Muscle of arm (tissue), 12 donors: ENCODE measurements around the gene BANP. TPM values are rescaled to one million over a fixed set of nuclear protein-coding genes. Genes with fewer than 3 reads are reported as not detected.
"Not testable (repeated sequence)": the region's sequence is repeated elsewhere in the genome, so short reads cannot be mapped to it uniquely, and the experiment has no call there.

Source experiments
- DNase-seq: peaks from one replicate; pipeline ENCODE4 v3.0.0-alpha.2; 2013
- polyA plus RNA-seq, 12 donors: library from polyadenylated mRNA; unstranded; fragments of 120-200 nt; gene quantifications; one replicate each; pipeline ENCODE4 v1.2.1, GENCODE V29; 2013; ENCODE audit not compliant: insufficient read length in 12 of 12

The BANP gene
- polyA plus RNA-seq, 12 donors, result 11.5 to 33.2 (median 13.3) TPM; not detected in 1

- peak; percentile 68 for DNase-seq
Observed at GRCh38 chr16:87963400-87963799, 12.2 kb downstream of the BANP start.

- no peak for DNase-seq
Observed at GRCh38 chr16:87964049-87964659, 12.9 kb downstream of the BANP start.

- DNase-seq, result no peak
Observed at GRCh38 chr16:87965417-87965816, 14.2 kb downstream of the BANP start.

- DNase-seq, result peak; percentile 73
Observed at GRCh38 chr16:87966064-87966645, 14.9 kb downstream of the BANP start.

GRCh38 chr16:87966685-87967185 lies 15.5 kb downstream of the BANP start:
- no peak for DNase-seq

- no peak for DNase-seq
Observed at GRCh38 chr16:87968541-87968940, 17.3 kb downstream of the BANP start.

- no peak for DNase-seq
Observed at GRCh38 chr16:87970186-87970585, 19.0 kb downstream of the BANP start.

- no peak for DNase-seq
Observed at GRCh38 chr16:87971933-87972332, 20.7 kb downstream of the BANP start.

- no peak for DNase-seq
Observed at GRCh38 chr16:87973717-87974116, 22.5 kb downstream of the BANP start.

GRCh38 chr16:87974178-87974577 lies 22.9 kb downstream of the BANP start:
- no peak for DNase-seq

- no peak for DNase-seq
Observed at GRCh38 chr16:87976665-87977064, 25.4 kb downstream of the BANP start.

GRCh38 chr16:87978127-87978526 lies 26.9 kb downstream of the BANP start:
- no peak for DNase-seq

- no peak for DNase-seq
Observed at GRCh38 chr16:87979352-87979751, 28.1 kb downstream of the BANP start.

GRCh38 chr16:87979911-87980630 lies 28.8 kb downstream of the BANP start:
- DNase-seq, result not testable (repeated sequence)

GRCh38 chr16:87981376-87981775 lies 30.1 kb downstream of the BANP start:
- DNase-seq, result not testable (repeated sequence)

GRCh38 chr16:87982581-87983041 lies 31.4 kb downstream of the BANP start:
- DNase-seq, result no peak

- DNase-seq, result not testable (repeated sequence)
Observed at GRCh38 chr16:87983072-87983736, 32.0 kb downstream of the BANP start.

GRCh38 chr16:87983737-87984097 lies 32.5 kb downstream of the BANP start:
- DNase-seq, result not testable (repeated sequence)

GRCh38 chr16:87984180-87984579 lies 32.9 kb downstream of the BANP start:
- not testable (repeated sequence) for DNase-seq

GRCh38 chr16:87984632-87985267 lies 33.5 kb downstream of the BANP start:
- DNase-seq, result no peak

GRCh38 chr16:87985493-87985892 lies 34.3 kb downstream of the BANP start:
- not testable (repeated sequence) for DNase-seq

GRCh38 chr16:87986361-87986849 lies 35.2 kb downstream of the BANP start:
- DNase-seq, result not testable (repeated sequence)
